SU-DHL-6 (cell line): ENCODE data around the gene OLIG2.

ENCODE experiments used
- H2AFZ ChIP-seq: fragments of 200-600 bp; sonication (generic); 2 replicates; pipeline ENCODE4 v1.6.1; 2014; ENCODE audit warnings: low read depth, mild to moderate bottlenecking, moderate library complexity, mixed read lengths, antibody characterized with exemption, low read length; ENCODE audit not compliant: severe bottlenecking
- H3F3A ChIP-seq: fragments of 200-600 bp; shearing (Covaris generic); 2 replicates; pipeline ENCODE4 v1.6.0; 2016; ENCODE audit warnings: antibody characterized with exemption, mild to moderate bottlenecking; ENCODE audit not compliant: insufficient read depth
- H3K27ac ChIP-seq: fragments of 200-600 bp; sonication (generic); 2 replicates; pipeline ENCODE4 v1.5.1; 2016; ENCODE audit warnings: low read depth, mild to moderate bottlenecking, low read length, moderate library complexity, mixed read lengths
- H3K27me3 ChIP-seq: fragments of 200-600 bp; sonication (generic), shearing (Covaris generic); 2 replicates; pipeline ENCODE4 v1.6.0; 2014; ENCODE audit warnings: mild to moderate bottlenecking, low read length
- H3K36me3 ChIP-seq: fragments of 200-600 bp; sonication (generic); 2 replicates; pipeline ENCODE4 v1.6.1; 2014; ENCODE audit warnings: mild to moderate bottlenecking, low read length, mixed read lengths
- H3K4me2 ChIP-seq: fragments of 300-600, 200-600 bp; shearing (Covaris generic), sonication (generic); 2 replicates; pipeline ENCODE4 v1.6.0; 2014; ENCODE audit warnings: low read length, low read depth, mild to moderate bottlenecking; ENCODE audit not compliant: poor library complexity, severe bottlenecking
- H3K4me3 ChIP-seq: fragments of 200-600 bp; sonication (generic); 2 replicates; pipeline ENCODE4 v1.5.1; 2014; ENCODE audit warnings: antibody characterized with exemption, low read length, mild to moderate bottlenecking, mixed read lengths; ENCODE audit not compliant: insufficient read depth, poor library complexity, severe bottlenecking
- H3K79me2 ChIP-seq: fragments of 200-600 bp; sonication (generic); 2 replicates; pipeline ENCODE4 v1.6.1; 2014; ENCODE audit warnings: mild to moderate bottlenecking, low read length, moderate library complexity; ENCODE audit not compliant: insufficient read depth
- H3K9ac ChIP-seq: fragments of 200-600 bp; sonication (generic); 2 replicates; pipeline ENCODE4 v1.7.0; 2014; ENCODE audit warnings: mild to moderate bottlenecking, low read length
- H3K9me2 ChIP-seq: fragments of 200-600 bp; sonication (generic); replicated peaks from 2 replicates; pipeline ENCODE4 v1.6.1; 2014; ENCODE audit warnings: low read length; ENCODE audit not compliant: insufficient read depth
- H3K9me3 ChIP-seq: fragments of 200-600 bp; sonication (generic); 2 replicates; pipeline ENCODE4 v1.6.1; 2014; ENCODE audit warnings: low read length, mixed read lengths; ENCODE audit not compliant: insufficient read depth
- H4K20me1 ChIP-seq: fragments of 200-600 bp; sonication (generic); 2 replicates; pipeline ENCODE4 v1.6.1; 2014; ENCODE audit warnings: low read depth, mild to moderate bottlenecking, antibody characterized with exemption, low read length, moderate library complexity, mixed read lengths
- CTCF ChIP-seq: fragments of 200-600 bp; sonication (generic); IDR thresholded peaks from one replicate; pipeline ENCODE4 v1.5.1; 2017; ENCODE audit warnings: antibody characterized with exemption, mild to moderate bottlenecking, low read length, moderate library complexity; ENCODE audit not compliant: insufficient read depth, poor library complexity, severe bottlenecking
- EZH2phosphoT487 ChIP-seq: fragments of 200-600 bp; sonication (generic), shearing (Covaris generic); conservative IDR thresholded peaks from 2 replicates; pipeline ENCODE4 v1.6.1; 2018; ENCODE audit warnings: mild to moderate bottlenecking, antibody characterized with exemption, low read length, moderate library complexity, mixed read lengths

Gene OLIG2

GRCh38 chr21:33063907-33064622 lies 38.3 kb downstream of the OLIG2 start:
- TF ChIP-seq EZH2phosphoT487 (no peak), CTCF (no peak)
- Histone ChIP-seq H3K27me3 (no peaks in the 10 kb centered on the region), H4K20me1 (no peaks in the 10 kb centered on the region), H3K4me3 (no peak overlapping the region), H3F3A (no peaks in the 10 kb centered on the region), H3K9me2 (no peaks in the 10 kb centered on the region), H3K79me2 (no peaks in the 10 kb centered on the region), H3K27ac (no peak overlapping the region), H3K36me3 (no peaks in the 10 kb centered on the region), H3K9me3 (no peaks in the 10 kb centered on the region), H3K4me2 (no peak overlapping the region), H3K9ac (no peak overlapping the region), H2AFZ (no peak overlapping the region)

GRCh38 chr21:33064623-33065390 lies 39.1 kb downstream of the OLIG2 start:
- TF ChIP-seq EZH2phosphoT487, result no peak
- TF ChIP-seq CTCF, result no peak
- no peaks in the 10 kb centered on the region for H3K9me2 ChIP-seq

GRCh38 chr21:33067043-33067442 lies 41.3 kb downstream of the OLIG2 start:
- TF ChIP-seq EZH2phosphoT487, result no peak
- TF ChIP-seq CTCF, result no peak
- no peaks in the 10 kb centered on the region for H3K9me3 ChIP-seq
- H3K27me3 ChIP-seq, result no peaks in the 10 kb centered on the region
- H4K20me1 ChIP-seq, result no peaks in the 10 kb centered on the region
- H3K9me2 ChIP-seq, result no peaks in the 10 kb centered on the region
- no peak overlapping the region for H3K4me2 ChIP-seq
- H3K4me3 ChIP-seq, result no peak overlapping the region
- no peak overlapping the region for H3K9ac ChIP-seq
- no peaks in the 10 kb centered on the region for H3F3A ChIP-seq
- no peaks in the 10 kb centered on the region for H3K36me3 ChIP-seq
- H2AFZ ChIP-seq, result no peak overlapping the region
- no peak overlapping the region for H3K27ac ChIP-seq
- H3K79me2 ChIP-seq, result no peaks in the 10 kb centered on the region

More at GRCh38 chr21:33064623-33065390, 39.1 kb downstream of the OLIG2 start:
- no peaks in the 10 kb centered on the region for H3F3A ChIP-seq
- no peak overlapping the region for H3K4me3 ChIP-seq
- no peak overlapping the region for H3K4me2 ChIP-seq
- H3K36me3 ChIP-seq, result no peaks in the 10 kb centered on the region
- no peak overlapping the region for H3K9ac ChIP-seq
- H3K9me3 ChIP-seq, result no peaks in the 10 kb centered on the region
- H4K20me1 ChIP-seq, result no peaks in the 10 kb centered on the region
- H3K27me3 ChIP-seq, result no peaks in the 10 kb centered on the region
- no peak overlapping the region for H2AFZ ChIP-seq
- H3K27ac ChIP-seq, result no peak overlapping the region
- H3K79me2 ChIP-seq, result no peaks in the 10 kb centered on the region
